Right atrium auricular region (tissue), 2 donors: ENCODE results near the gene HOXA9. TPM values are rescaled to one million over a fixed set of nuclear protein-coding genes. Genes with fewer than 3 reads are reported as not detected.
A peak's percentile ranks its signal among the peaks of the same experiment; 100 is the strongest.

ENCODE experiments used
- DNase-seq: peaks from one replicate; pipeline ENCODE4 v3.0.0-alpha.2; 2019; ENCODE audit warnings: low spot score
- H3K27ac ChIP-seq, 2 donors: fragments of 200-600 bp; sonication (generic); 1 replicate in 1 of 2; 2 replicates in 1 of 2; pipeline ENCODE4 v1.5.1; 2016 to 2019
- H3K27me3 ChIP-seq, 2 donors: fragments of 200-600 bp; sonication (generic); one replicate each; pipeline versions ENCODE4 v1.5.1 to v1.6.0; 2017 to 2019
- H3K36me3 ChIP-seq: fragments of 200-600 bp; sonication (generic); one replicate; pipeline ENCODE4 v1.5.1; 2016
- H3K4me1 ChIP-seq, 2 donors: fragments of 200-600 bp; sonication (generic); one replicate each; pipeline versions ENCODE4 v1.5.1 to v1.6.0; 2017 to 2019
- H3K4me3 ChIP-seq, 2 donors: fragments of 200-600 bp; sonication (generic); 1 replicate in 1 of 2; 2 replicates in 1 of 2; pipeline ENCODE4 v1.5.1; 2017 to 2019; ENCODE audit warnings: mild to moderate bottlenecking in 1 of 2, moderate library complexity in 1 of 2
- H3K9me3 ChIP-seq, 2 donors: fragments of 200-600 bp; sonication (generic); one replicate each; pipeline ENCODE4 v1.5.1; 2019
- total RNA-seq, 2 donors: library from RNA; depleted of rRNA; stranded (reverse); fragments of >200 nt; gene quantifications; one replicate each; pipeline ENCODE4 v1.1.0, GENCODE V29; 2016
- TF ChIP-seq, protein P1 (sequence below), 2 donors: fragments of 200-600 bp; sonication (generic); IDR thresholded peaks; one replicate each; pipeline ENCODE4 v1.5.1; 2019; ENCODE audit warnings: antibody characterized with exemption in 2 of 2

The HOXA9 gene
- total RNA-seq, 2 donors from 2014 or later: not detected

DNA sequence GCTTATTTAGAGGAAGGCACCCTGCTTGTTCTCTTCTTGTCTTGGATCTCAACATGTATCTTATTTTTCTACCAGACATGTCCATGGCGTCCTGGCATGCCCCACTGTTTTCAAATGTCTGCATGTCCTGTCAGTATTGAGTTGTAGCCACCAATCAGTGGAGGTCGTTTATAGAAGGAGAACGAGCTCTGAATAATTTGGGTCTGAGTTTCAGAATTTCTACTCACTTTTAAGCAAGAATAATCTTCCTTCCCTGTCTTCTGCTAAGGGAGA is 37.5 kb upstream of the HOXA9 start:
- H3K9me3 ChIP-seq: peaks cover 0 to 4% of the 10 kb centered on the region in 2 donors
- no peak overlapping the region for H3K4me3 ChIP-seq
- peak; percentile 38 for DNase-seq
- H3K27me3 ChIP-seq: peaks cover 69 to 78% of the 10 kb centered on the region in 2 donors
- H3K36me3 ChIP-seq: no peaks in the 10 kb centered on the region
- peaks cover 0 to 34% of the 10 kb centered on the region in 2 donors for H3K4me1 ChIP-seq
- TF ChIP-seq, protein P1, sequence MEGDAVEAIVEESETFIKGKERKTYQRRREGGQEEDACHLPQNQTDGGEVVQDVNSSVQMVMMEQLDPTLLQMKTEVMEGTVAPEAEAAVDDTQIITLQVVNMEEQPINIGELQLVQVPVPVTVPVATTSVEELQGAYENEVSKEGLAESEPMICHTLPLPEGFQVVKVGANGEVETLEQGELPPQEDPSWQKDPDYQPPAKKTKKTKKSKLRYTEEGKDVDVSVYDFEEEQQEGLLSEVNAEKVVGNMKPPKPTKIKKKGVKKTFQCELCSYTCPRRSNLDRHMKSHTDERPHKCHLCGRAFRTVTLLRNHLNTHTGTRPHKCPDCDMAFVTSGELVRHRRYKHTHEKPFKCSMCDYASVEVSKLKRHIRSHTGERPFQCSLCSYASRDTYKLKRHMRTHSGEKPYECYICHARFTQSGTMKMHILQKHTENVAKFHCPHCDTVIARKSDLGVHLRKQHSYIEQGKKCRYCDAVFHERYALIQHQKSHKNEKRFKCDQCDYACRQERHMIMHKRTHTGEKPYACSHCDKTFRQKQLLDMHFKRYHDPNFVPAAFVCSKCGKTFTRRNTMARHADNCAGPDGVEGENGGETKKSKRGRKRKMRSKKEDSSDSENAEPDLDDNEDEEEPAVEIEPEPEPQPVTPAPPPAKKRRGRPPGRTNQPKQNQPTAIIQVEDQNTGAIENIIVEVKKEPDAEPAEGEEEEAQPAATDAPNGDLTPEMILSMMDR (IDR thresholded peaks at IDR 0.05): no peak
- no peak overlapping the region for H3K27ac ChIP-seq

DNA sequence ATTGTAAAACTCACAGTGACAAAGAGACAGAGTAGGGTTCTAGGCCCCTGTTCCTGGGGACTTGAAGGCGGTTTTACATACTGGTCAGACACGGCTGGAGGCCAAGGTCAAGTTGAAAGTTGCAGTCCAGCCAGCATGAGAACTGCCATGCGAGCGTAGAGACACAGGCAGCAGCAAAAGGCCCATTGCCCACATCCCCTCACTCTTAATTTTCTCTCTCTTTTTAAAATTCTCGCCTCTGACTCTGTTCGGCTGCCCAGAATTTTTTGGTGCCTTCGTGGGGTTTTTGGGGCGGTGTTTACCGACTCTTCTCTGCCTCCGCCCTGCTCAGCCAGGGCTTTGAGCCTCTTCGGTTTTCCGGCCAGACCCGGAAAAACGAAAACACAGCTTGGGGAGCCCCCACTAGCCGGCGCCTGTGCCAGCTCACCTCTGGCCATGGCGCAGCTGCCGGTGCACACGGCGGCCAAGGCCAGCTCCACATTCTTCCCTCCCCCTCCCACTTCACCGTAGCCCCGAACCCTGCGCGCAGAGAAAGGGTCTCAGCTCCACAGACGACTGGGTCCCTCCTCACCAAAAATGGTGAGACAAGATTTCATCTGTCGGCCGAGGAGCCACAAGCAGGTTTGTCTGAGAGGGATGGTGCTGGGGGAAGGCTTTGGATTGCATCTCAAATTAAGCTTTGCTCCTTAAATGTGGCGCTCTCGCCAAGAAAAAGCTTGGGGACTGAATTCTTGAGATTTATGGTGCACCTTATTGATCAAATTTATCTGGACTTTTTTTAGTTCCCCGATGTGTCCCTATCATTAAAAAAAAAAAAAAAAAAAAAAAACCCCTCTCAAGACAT is 36.9 kb upstream of the HOXA9 start:
- Histone ChIP-seq H3K36me3 (no peaks in the 10 kb centered on the region), H3K27me3 (peaks cover 73 to 84% of the 10 kb centered on the region in 2 donors), H3K4me1 (peaks cover 0 to 34% of the 10 kb centered on the region in 2 donors), H3K4me3 (no peak overlapping the region), H3K9me3 (peaks cover 0 to 4% of the 10 kb centered on the region in 2 donors), H3K27ac (no peak overlapping the region)
- TF ChIP-seq, protein P1 (IDR thresholded peaks at IDR 0.05): no peak
- DNase-seq: peak; percentile 38

DNA sequence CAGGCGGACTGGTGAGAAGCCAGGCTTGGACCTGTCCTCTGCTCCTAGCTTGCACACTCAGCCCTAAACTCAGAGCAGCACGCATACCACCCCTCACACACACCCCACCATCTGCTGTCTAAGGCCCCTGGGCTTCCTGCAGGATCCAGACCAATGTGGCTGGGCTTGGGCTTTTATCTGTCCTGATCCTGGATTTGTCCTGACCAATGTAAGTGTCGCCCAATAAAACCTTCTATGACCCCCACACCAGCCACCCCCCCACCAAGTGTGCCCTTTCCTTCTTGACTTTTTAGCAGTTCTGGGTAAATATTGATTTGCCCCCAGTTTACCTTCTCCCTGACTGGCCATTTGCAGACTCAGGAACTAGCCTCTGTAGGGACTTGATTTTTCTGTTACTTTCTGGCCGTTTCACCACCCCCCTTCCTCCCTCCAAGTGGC is 36.3 kb upstream of the HOXA9 start:
- H3K4me1 ChIP-seq: peaks cover 0 to 34% of the 10 kb centered on the region in 2 donors
- peaks cover 78 to 80% of the 10 kb centered on the region in 2 donors for H3K27me3 ChIP-seq
- DNase-seq: no peak
- TF ChIP-seq, protein P1 (IDR thresholded peaks at IDR 0.05): no peak
- no peak overlapping the region for H3K27ac ChIP-seq
- H3K9me3 ChIP-seq: peaks cover 0 to 4% of the 10 kb centered on the region in 2 donors
- no peaks in the 10 kb centered on the region for H3K36me3 ChIP-seq
- H3K4me3 ChIP-seq: peak overlapping the region in 1 of 2 donors; percentile 34

DNA sequence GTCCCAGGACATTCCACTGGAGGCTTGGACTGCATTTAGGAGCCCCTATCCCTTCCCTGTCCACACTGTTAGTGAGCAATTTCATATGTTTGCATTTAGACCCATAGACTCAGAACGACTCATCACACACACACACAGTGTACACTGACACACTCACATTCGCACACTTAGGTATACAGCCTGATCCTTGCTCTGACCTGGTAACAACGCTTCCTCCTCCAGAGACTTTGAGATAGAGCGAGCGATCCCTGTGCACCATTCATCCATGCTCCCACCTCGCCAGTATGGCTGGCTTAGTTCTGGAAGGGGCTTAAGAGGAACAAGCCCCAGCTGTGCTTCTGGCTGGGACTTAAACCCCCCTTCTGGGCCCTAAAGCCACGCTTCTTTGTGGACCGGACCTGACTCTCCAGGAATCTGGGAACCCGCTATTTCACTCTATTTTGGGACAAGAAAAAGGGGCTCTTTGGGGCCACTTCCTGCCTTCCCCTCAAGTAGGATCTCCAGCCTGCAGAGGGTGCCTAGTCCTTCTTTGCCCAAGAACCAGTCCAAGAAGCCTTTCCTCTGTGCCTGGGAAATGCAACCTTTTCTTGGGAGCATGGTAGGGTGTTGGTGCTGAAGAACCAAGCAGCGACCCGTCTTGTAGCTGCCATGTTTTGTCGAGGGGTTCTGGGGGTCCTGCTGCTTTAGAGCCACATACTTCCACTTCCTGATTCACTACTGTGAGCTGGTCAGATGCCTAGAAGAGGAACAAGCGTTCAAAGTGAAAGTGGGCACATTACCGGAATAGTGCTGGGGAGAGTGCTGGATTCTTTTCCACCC is 35.6 kb upstream of the HOXA9 start:
- no peaks in the 10 kb centered on the region for H3K36me3 ChIP-seq
- peaks cover 0 to 34% of the 10 kb centered on the region in 2 donors for H3K4me1 ChIP-seq
- TF ChIP-seq, protein P1 (IDR thresholded peaks at IDR 0.05): no peak
- H3K27me3 ChIP-seq: peaks cover 79 to 80% of the 10 kb centered on the region in 2 donors
- peak overlapping the region in 1 of 2 donors; percentile 34 for H3K4me3 ChIP-seq
- H3K9me3 ChIP-seq: peaks cover 0 to 3% of the 10 kb centered on the region in 2 donors
- no peak for DNase-seq
- H3K27ac ChIP-seq: no peak overlapping the region

DNA sequence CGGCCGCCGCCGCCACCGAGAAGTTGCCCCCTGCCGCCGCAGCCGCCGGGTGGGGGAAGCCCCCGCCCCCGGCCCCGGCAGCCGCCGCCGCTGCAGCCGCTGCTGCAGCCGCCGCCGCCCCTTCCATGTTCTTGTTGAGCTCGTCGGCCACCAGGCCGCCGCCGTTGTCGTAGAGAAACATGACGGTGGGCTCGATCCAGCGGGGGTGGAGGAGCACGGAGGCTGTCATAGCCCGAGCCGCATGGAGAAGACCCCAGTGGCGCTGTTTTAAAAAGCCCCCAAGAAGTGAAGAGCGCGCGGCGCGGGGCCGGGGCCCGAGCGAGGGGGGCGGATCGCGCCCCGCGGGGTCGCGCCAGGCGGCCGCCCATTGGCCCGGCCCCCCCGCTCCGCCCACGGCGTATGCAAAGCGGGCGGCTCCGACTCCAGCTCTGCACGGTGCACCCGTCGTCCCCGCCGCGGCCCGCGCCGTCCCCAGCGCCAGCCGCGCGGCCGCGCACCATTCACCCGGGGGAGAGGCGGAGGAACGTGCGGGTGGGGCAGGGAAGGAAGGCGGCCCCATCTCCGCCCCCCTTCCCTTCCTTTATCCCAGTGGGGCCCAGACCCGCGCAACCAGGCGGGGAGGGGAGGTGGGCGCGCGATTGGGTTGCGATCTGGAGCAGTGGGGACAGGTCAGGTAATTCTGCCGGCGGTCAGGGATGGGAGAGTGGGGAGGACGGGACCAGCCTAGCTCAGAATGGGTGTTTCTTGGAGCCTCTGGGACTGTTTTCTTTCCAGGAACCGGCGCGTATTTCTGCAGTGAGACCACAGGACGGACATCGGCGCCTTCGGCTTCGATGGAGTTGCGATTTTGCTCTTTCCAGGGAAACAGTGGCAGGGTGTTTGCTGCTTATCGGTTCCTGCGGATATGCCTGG is 34.8 kb upstream of the HOXA9 start, which contains the start of gene HOXA13:
Gene HOXA13, minus strand, starts transcription at position 243 of the 912 bp plus-strand sequence. Its CDS starts 14 bp downstream, at position 229.
- TF ChIP-seq, protein P1 (IDR thresholded peaks at IDR 0.05): no peak
- Histone ChIP-seq H3K4me1 (peaks cover 0 to 29% of the 10 kb centered on the region in 2 donors), H3K9me3 (no peaks in the 10 kb centered on the region), H3K27ac (no peak within 1 kb of the TSS), H3K4me3 (peak within 1 kb of the TSS in 1 of 2 donors; percentile 34), H3K27me3 (peaks cover 77 to 78% of the 10 kb centered on the region in 2 donors), H3K36me3 (no peaks in the 10 kb centered on the region)
- no peak for DNase-seq
